Measurements from ENCODE around the gene CDH23. TPM values are rescaled to one million over a fixed set of nuclear protein-coding genes. Genes with fewer than 3 reads are reported as not detected.

CDH23 gene
- polyA plus RNA-seq, 1 donor from 2014 or later, result 6.6 TPM

GRCh38 chr10:71840177-71840957, 443.6 kb downstream of the CDH23 start:
- H2AFZ ChIP-seq (ENCODE audit: low read depth, low read length), result no peak overlapping the region
- peak overlapping the region; percentile 63 for H3K4me3 ChIP-seq (ENCODE audit: low read length)
- peak overlapping the region; percentile 88 for H3K4me2 ChIP-seq (ENCODE audit: low read length)

More at GRCh38 chr10:71840177-71840957, 443.6 kb downstream of the CDH23 start:
- Histone ChIP-seq H3K9ac (ENCODE audit: low read length) (peak overlapping the region; percentile 85), H3K36me3 (ENCODE audit: insufficient read depth, low read length) (no peaks in the 10 kb centered on the region), H3F3A (ENCODE audit: insufficient read depth, low read length, poor library complexity, severe bottlenecking) (peaks cover 19% of the 10 kb centered on the region), H3K9me2 (ENCODE audit: insufficient read depth, low read length) (no peaks in the 10 kb centered on the region), H4K20me1 (ENCODE audit: insufficient read depth) (no peaks in the 10 kb centered on the region), H3K9me3 (ENCODE audit: low read length) (no peaks in the 10 kb centered on the region), H3K27ac (ENCODE audit: low read length) (peak overlapping the region; percentile 99), H3K27me3 (ENCODE audit: insufficient read depth, low read depth, low read length) (no peaks in the 10 kb centered on the region), H3K79me2 (replicated peaks; ENCODE audit: insufficient read depth, low read length) (peaks cover 81% of the 10 kb centered on the region)
- TF ChIP-seq RAD21 (conservative IDR thresholded peaks at IDR 0.05), result peak; percentile 60
- peak; percentile 88 for TF ChIP-seq REST (IDR thresholded peaks at IDR 0.05; ENCODE audit: borderline replicate concordance)
- no peak for TF ChIP-seq TAF1 (IDR thresholded peaks at IDR 0.05; ENCODE audit: low read depth)
- peak; percentile 85 for TF ChIP-seq EP300 (conservative IDR thresholded peaks at IDR 0.05; ENCODE audit: poor library complexity, severe bottlenecking)
- TF ChIP-seq EZH2 (IDR thresholded peaks at IDR 0.05; ENCODE audit: borderline replicate concordance, insufficient read depth, low read length, poor library complexity, severe bottlenecking), result no peak
- no peak for TF ChIP-seq CTCF (IDR thresholded peaks at IDR 0.05; ENCODE audit: poor library complexity, severe bottlenecking)
- TF ChIP-seq MXI1 (conservative IDR thresholded peaks at IDR 0.05; ENCODE audit: poor library complexity, severe bottlenecking), result peak; percentile 89
- peak; percentile 53 for TF ChIP-seq SMC3 (conservative IDR thresholded peaks at IDR 0.05; ENCODE audit: poor library complexity)
- TF ChIP-seq POLR2AphosphoS5 (IDR thresholded peaks at IDR 0.05), result peak; percentile 86

Measured in neural cell (in vitro differentiated cells).